Measurements from ENCODE around the gene KRT25.

DNA sequence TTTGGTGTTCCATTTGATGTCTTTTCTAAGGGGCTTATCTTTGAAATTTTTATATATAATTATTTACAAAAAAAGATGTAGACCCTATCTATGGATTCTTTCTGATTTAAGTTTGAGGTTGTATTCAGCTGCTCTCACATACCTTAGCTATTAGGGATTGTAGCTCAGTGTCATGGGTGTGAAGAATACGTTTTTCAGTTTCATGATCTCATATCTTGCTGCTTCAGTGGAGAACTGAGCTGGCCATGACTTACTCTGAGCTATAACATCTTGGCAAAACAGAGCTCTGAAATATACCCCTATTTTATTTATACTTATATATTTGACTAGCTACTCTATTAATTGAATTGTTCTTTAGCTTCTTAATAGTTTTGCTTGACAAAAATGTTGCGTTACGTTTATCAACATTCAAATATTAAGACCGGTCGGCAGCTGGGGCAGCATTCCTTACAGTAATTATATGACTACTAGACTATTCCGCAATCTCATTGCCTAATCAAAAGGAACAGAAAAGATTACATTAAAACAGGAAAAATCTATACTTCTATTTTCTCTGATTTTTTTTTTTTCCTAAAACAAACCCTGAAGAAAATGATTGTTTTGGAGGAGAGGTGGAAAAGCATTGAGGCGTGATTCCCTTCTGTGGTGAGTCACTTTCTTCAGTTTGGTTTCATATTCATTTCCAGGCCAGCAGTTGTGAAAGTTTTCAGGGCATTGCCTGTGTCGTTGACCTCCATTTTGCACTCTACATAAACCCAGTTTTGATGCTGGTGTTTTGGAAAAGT is 27.5 kb downstream of the KRT25 start:
- TF ChIP-seq, protein P1, sequence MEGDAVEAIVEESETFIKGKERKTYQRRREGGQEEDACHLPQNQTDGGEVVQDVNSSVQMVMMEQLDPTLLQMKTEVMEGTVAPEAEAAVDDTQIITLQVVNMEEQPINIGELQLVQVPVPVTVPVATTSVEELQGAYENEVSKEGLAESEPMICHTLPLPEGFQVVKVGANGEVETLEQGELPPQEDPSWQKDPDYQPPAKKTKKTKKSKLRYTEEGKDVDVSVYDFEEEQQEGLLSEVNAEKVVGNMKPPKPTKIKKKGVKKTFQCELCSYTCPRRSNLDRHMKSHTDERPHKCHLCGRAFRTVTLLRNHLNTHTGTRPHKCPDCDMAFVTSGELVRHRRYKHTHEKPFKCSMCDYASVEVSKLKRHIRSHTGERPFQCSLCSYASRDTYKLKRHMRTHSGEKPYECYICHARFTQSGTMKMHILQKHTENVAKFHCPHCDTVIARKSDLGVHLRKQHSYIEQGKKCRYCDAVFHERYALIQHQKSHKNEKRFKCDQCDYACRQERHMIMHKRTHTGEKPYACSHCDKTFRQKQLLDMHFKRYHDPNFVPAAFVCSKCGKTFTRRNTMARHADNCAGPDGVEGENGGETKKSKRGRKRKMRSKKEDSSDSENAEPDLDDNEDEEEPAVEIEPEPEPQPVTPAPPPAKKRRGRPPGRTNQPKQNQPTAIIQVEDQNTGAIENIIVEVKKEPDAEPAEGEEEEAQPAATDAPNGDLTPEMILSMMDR (IDR thresholded peaks at IDR 0.05): no peak
- TF ChIP-seq POLR2A (IDR thresholded peaks at IDR 0.05): no peak
